Endothelial cell of umbilical vein (primary cell): ENCODE results near the gene FGD6.

ENCODE experiments used
- EZH2 ChIP-seq: IDR thresholded peaks from 2 replicates; pipeline ENCODE4 v1.6.1; 2012; ENCODE audit warnings: borderline replicate concordance, low read depth, mild to moderate bottlenecking, moderate library complexity, low read length, inconsistent platforms; ENCODE audit not compliant: severe bottlenecking
- FOS ChIP-seq: IDR thresholded peaks from 2 replicates; pipeline ENCODE4 v1.6.1; 2011; ENCODE audit warnings: mild to moderate bottlenecking, low read length, moderate library complexity, borderline replicate concordance; ENCODE audit not compliant: insufficient read depth
- GATA2 ChIP-seq: IDR thresholded peaks from 2 replicates; pipeline ENCODE4 v1.7.0; 2011; ENCODE audit warnings: low read depth, mild to moderate bottlenecking, moderate library complexity, mixed read lengths, low read length; ENCODE audit not compliant: insufficient read length, insufficient read depth
- MYC ChIP-seq: IDR thresholded peaks from one replicate; pipeline ENCODE4 v1.6.1; 2011; ENCODE audit warnings: mild to moderate bottlenecking, low read depth, low read length
- POLR2A ChIP-seq: IDR thresholded peaks from 2 replicates; pipeline ENCODE4 v1.6.1; 2012; ENCODE audit warnings: low read depth, mild to moderate bottlenecking, control low read depth, low read length
- POLR2AphosphoS5 ChIP-seq: IDR thresholded peaks from 2 replicates; pipeline ENCODE4 v1.6.1; 2012; ENCODE audit warnings: low read depth, mild to moderate bottlenecking, control low read depth, low read length, moderate library complexity; ENCODE audit not compliant: insufficient read depth
- TF ChIP-seq, protein P1 (sequence below), 2 donors: IDR thresholded peaks; 1 replicate in 1 of 2; 2 replicates in 1 of 2; pipeline ENCODE4 v1.5.1; 2011; ENCODE audit warnings: low read length in 2 of 2, mild to moderate bottlenecking in 2 of 2, moderate library complexity in 2 of 2, control low read depth in 1 of 2, inconsistent platforms in 1 of 2, low read depth in 1 of 2; ENCODE audit not compliant: insufficient read depth in 1 of 2; ENCODE audit errors: extremely low read depth in 1 of 2

DNA sequence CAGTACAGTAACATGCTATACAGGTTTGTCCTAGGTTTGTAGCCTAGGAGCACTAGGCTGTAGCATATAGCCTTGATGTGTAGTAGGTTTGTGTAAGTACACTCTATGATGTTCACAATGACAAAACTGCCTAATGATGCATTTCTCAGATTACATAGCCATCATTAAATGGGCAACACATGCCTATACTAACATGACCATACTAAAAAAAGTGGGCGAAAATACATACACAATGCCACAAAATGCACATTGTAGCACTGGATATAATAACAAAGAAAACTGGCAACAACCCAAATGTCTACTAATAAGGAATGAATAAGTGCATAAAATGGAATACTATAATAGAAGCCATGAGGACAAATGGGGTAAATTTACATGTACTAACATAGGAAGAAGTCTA, 182.5 kb downstream of the FGD6 start:
- TF ChIP-seq MYC = no peak
- TF ChIP-seq POLR2AphosphoS5 = no peak
- TF ChIP-seq, protein P1, sequence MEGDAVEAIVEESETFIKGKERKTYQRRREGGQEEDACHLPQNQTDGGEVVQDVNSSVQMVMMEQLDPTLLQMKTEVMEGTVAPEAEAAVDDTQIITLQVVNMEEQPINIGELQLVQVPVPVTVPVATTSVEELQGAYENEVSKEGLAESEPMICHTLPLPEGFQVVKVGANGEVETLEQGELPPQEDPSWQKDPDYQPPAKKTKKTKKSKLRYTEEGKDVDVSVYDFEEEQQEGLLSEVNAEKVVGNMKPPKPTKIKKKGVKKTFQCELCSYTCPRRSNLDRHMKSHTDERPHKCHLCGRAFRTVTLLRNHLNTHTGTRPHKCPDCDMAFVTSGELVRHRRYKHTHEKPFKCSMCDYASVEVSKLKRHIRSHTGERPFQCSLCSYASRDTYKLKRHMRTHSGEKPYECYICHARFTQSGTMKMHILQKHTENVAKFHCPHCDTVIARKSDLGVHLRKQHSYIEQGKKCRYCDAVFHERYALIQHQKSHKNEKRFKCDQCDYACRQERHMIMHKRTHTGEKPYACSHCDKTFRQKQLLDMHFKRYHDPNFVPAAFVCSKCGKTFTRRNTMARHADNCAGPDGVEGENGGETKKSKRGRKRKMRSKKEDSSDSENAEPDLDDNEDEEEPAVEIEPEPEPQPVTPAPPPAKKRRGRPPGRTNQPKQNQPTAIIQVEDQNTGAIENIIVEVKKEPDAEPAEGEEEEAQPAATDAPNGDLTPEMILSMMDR (IDR thresholded peaks at IDR 0.05; ENCODE audit: extremely low read depth in 1 of 2, insufficient read depth in 1 of 2, low read depth in 1 of 2, low read length in 2 of 2) = no peak
- TF ChIP-seq POLR2A = no peak
- no peak for TF ChIP-seq EZH2
- no peak for TF ChIP-seq GATA2
- no peak for TF ChIP-seq FOS
